Thyroid gland (tissue), 4 donors: Measurements from ENCODE around the gene AGBL4. TPM values are rescaled to one million over a fixed set of nuclear protein-coding genes. Genes with fewer than 3 reads are reported as not detected.

ENCODE experiments used
- DNase-seq, 2 donors: peaks; one replicate each; pipeline ENCODE4 v3.0.0-alpha.2; 2019
- H3K27ac ChIP-seq, 3 donors: fragments of 200-600 bp; sonication (generic); 1 replicate in 2 of 3; 2 replicates in 1 of 3; pipeline ENCODE4 v1.5.1; 2016 to 2019; ENCODE audit warnings: mild to moderate bottlenecking in 1 of 3, moderate library complexity in 1 of 3
- H3K27me3 ChIP-seq: fragments of 200-600 bp; sonication (generic); one replicate; pipeline ENCODE4 v1.5.1; 2019
- H3K36me3 ChIP-seq, 2 donors: fragments of 200-600 bp; sonication (generic); one replicate each; pipeline ENCODE4 v1.5.1; 2016 to 2019
- H3K4me1 ChIP-seq, 2 donors: fragments of 200-600 bp; sonication (generic); one replicate each; pipeline ENCODE4 v1.5.1; 2017 to 2019
- H3K4me3 ChIP-seq, 3 donors: fragments of 200-600 bp; sonication (generic); replicated peaks in 1 of 3; 1 replicate in 2 of 3; 2 replicates in 1 of 3; pipeline ENCODE4 v1.5.1; 2016; ENCODE audit warnings: mild to moderate bottlenecking in 1 of 3
- H3K9me3 ChIP-seq: fragments of 200-600 bp; sonication (generic); one replicate; pipeline ENCODE4 v1.5.1; 2017
- CTCF ChIP-seq, 6 experiments: fragments of 200-600 bp in 3 of 6; fragments of 450-650 bp in 3 of 6; sonication (generic) in 3 of 6; IDR thresholded peaks; one replicate each; pipeline ENCODE4 v1.5.1; 2016 to 2019; ENCODE audit warnings: antibody characterized with exemption in 6 of 6, mild to moderate bottlenecking in 2 of 6, inconsistent platforms in 1 of 6, moderate library complexity in 1 of 6
- POLR2A ChIP-seq, 2 donors: fragments of 450-650 bp; IDR thresholded peaks; one replicate each; pipeline ENCODE4 v1.6.1; 2017; ENCODE audit warnings: antibody characterized with exemption in 2 of 2, mild to moderate bottlenecking in 2 of 2, moderate library complexity in 1 of 2
- WGBS, 2 donors: methylation state at CpG; one replicate each; pipeline ENCODE4 v1.1.5; 2017; 5-methylcytosine and 5-hydroxymethylcytosine counted together
- intact Hi-C: fragments of 100-400 bp; cut with DNase I; formaldehyde crosslinking; loops from one replicate; pipeline ENCODE4 v1.15.1; 2023
- total RNA-seq, 4 donors: library from RNA; depleted of rRNA; stranded (reverse); fragments of >200 nt; gene quantifications; one replicate each; pipeline ENCODE4 v1.2.3, GENCODE V29; 2016

AGBL4 gene
- total RNA-seq, 4 donors from 2014 or later = 2.1 to 6.0 (median 4.8) TPM

DNA sequence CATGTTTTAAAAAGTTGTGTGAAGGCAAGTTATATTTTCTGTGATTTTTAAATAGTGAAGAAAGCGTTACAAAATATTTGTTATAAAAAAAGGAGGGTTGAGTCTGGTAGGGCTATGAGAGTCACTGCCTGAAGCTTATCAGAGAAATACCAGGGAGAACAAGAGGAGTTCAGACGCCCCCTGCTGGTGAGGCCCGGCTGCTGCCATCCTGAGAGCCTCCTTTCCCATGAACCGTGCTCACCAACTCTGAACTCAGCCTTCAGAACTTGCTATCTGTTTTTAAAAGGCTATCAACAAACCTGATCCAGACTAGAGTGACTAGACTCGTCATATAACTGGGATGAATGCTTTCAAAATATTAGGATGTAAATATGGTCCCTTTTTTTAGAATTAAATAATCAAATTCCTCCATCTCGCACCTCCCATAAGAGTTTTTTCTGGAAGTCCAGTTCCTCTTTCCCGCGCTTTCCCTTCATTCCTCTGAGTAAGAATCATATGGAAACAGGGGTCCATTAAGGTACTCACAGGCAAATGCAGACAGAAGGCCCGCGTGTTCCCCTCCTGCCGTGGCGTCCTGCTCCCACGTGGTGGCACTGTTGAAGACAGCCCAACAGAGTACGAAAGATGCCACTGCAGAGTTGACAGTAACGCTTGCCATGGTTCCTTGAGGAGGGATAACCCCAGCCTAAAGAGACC is 1525.5 kb downstream of the AGBL4 start:
- Histone ChIP-seq H3K27ac (no peak overlapping the region), H3K9me3 (no peaks in the 10 kb centered on the region), H3K4me3 (no peak overlapping the region), H3K4me1 (peaks cover 13 to 19% of the 10 kb centered on the region in 2 donors), H3K27me3 (no peaks in the 10 kb centered on the region), H3K36me3 (no peaks in the 10 kb centered on the region)
- WGBS, 2 donors = 20% methylated on average over 14 to 15 of the region's 15 CpGs
- DNase-seq = peak; percentile 77 to 86
- intact Hi-C loops = loop anchor here (10.0 kb wide), 1 partner anchor 143 kb away; no protein-coding TSS in a partner anchor
- TF ChIP-seq CTCF (IDR thresholded peaks at IDR 0.05) (peak; percentile 72 to 94 (median 82)), POLR2A (IDR thresholded peaks at IDR 0.05) (no peak)

GRCh38 chr1:48495911-48496310 is 1527.8 kb downstream of the AGBL4 start:
- no peaks in the 10 kb centered on the region for H3K36me3 ChIP-seq
- 91 to 100% methylated on average over 3 of the region's 3 CpGs for WGBS, 2 donors
- H3K4me3 ChIP-seq = no peak overlapping the region
- peaks cover 13 to 25% of the 10 kb centered on the region in 2 donors for H3K4me1 ChIP-seq
- intact Hi-C loops = loop anchor here (10.0 kb wide), 1 partner anchor 141 kb away; no protein-coding TSS in a partner anchor
- H3K9me3 ChIP-seq = no peaks in the 10 kb centered on the region
- DNase-seq = no peak
- H3K27me3 ChIP-seq = no peaks in the 10 kb centered on the region
- no peak overlapping the region for H3K27ac ChIP-seq
- no peak for TF ChIP-seq POLR2A (IDR thresholded peaks at IDR 0.05)
- TF ChIP-seq CTCF (IDR thresholded peaks at IDR 0.05) = no peak

DNA sequence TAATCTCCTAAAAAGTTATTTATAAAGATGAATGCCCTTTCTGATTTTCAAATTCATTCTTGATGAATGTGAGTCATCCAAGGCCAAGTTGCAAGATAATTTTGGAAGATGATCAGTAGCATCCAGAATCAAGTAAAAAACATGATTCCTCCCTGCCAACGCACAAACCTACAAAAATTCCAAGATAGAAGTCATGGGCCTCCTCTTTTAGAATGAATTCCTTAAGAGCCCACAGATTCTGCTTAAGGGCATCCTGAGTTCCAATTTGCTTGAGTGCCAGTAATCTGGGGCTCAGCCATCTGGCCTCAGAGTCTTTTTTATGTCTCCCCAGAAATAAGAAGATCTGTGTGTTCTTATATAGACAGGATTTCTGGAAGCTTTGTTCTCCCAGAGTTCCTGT is 1528.6 kb downstream of the AGBL4 start:
- Histone ChIP-seq H3K27ac (peak overlapping the region in 1 of 3 donors; percentile 60), H3K4me3 (no peak overlapping the region), H3K27me3 (no peaks in the 10 kb centered on the region), H3K36me3 (no peaks in the 10 kb centered on the region), H3K4me1 (peaks cover 12 to 25% of the 10 kb centered on the region in 2 donors), H3K9me3 (no peaks in the 10 kb centered on the region)
- TF ChIP-seq POLR2A (IDR thresholded peaks at IDR 0.05) (no peak), CTCF (IDR thresholded peaks at IDR 0.05) (no peak)
- WGBS, 2 donors = 85 to 94% methylated on average over 1 of the region's 1 CpG
- DNase-seq = no peak
- intact Hi-C loops = loop anchor here (10.0 kb wide), 1 partner anchor 140 kb away; no protein-coding TSS in a partner anchor

- Histone ChIP-seq H3K4me3 (no peak overlapping the region), H3K9me3 (no peaks in the 10 kb centered on the region), H3K27ac (peak overlapping the region in 2 of 3 donors; percentile 59 to 60), H3K4me1 (peaks cover 9 to 25% of the 10 kb centered on the region in 2 donors), H3K27me3 (no peaks in the 10 kb centered on the region), H3K36me3 (no peaks in the 10 kb centered on the region)
- peak; percentile 15 to 22 for DNase-seq
- no peak for TF ChIP-seq CTCF (IDR thresholded peaks at IDR 0.05)
- TF ChIP-seq POLR2A (IDR thresholded peaks at IDR 0.05) = no peak
- 49 to 51% methylated on average over 5 of the region's 5 CpGs for WGBS, 2 donors
- intact Hi-C loops = loop anchor here (10.0 kb wide), 1 partner anchor 139 kb away; no protein-coding TSS in a partner anchor
Measured at GRCh38 chr1:48493970-48494769, 1529.6 kb downstream of the AGBL4 start.
